ENCODE results near the gene RFX1. TPM values are rescaled to one million over a fixed set of nuclear protein-coding genes. Genes with fewer than 3 reads are reported as not detected.

The RFX1 gene
- total RNA-seq, 2 donors from 2014 or later: 13.4 to 16.4 TPM

DNA sequence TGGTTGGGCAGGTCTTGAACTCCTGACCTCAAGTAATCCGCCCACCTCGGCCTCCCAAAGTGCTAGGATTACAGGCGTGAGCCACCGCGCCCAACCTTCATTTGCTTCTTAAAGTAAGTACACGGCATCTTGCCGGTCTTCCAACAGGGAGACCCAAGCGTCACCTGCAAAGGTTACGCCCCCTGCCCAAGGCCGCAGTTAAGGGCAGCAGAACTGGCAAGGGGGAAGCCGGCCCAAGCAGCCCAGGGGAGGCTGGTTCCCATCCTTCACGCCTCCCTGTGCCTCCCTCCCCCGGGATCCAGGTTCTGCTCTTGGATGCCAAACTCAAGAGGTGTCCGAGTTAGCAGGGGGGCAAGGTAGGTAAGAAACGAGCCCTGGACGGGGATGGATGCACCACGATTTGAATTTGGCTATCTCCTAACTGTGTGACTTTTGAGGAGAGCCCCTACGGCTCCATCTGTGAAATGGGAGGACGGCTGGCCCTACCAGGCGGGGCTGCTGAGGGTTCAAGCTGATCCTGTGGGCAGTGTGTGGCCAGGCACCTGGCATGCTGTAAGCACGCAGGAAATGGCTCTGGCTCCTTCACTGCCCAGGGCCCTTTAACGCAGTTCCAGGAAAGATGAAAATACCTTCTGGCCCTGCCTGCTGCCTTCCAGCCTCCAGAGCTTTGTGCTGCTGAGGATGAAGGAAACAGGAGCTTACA lies 9.0 kb downstream of the RFX1 start:
- DNase-seq (ENCODE audit: low spot score): no peak

DNA sequence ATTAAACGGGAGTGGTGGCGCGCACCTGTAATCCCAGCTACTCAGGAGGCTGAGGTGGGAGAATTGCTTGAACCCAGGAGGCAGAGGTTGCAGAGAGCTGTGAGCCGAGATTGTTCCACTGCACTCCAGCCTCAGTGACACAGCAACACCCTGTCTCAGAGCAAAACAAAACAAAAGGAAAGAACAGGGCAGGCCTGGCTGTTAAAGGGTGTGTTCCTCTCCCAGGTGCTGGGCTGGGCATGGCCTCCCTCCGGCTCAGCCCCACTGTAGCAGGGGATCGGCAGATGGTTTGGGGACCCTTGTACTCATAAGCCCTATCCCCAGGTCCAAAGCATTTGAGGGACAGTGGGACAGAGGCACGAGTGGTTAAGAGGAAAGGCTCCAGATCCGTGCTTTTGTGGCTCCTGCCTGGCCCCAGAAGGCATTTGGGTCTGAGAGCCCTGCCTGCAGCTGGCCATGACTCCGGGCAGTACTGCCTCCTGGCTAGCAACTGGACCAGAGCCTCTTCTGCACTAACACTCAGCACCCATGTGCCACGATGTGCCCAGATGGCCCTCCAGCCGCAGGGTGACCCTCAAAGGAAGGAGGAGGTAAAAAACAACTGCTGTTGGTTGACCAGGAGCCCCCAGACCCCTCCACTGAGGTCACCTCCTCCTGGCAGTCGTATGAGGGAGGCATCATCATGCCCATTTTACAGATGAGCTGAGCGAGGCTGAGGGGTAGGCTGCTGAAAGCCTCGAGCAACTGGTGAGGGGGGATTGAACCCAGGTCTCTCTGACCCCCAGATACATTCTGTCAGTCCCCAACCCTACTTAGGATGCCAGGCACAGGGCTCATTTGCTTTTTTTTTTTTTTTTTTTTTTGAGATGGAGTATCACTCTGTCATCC lies 10.0 kb downstream of the RFX1 start:
- no peaks in the 10 kb centered on the region for H3K9me3 Mint-ChIP-seq
- ATAC-seq (no peak), DNase-seq (ENCODE audit: low spot score) (no peak)
- H3K36me3 Mint-ChIP-seq: no peaks in the 10 kb centered on the region
- H3K27me3 Mint-ChIP-seq: no peaks in the 10 kb centered on the region
- no peak overlapping the region for H3K4me3 Mint-ChIP-seq
- H3K4me1 Mint-ChIP-seq (ENCODE audit: low read depth in 2 of 2): peaks cover under 1 to 5% of the 10 kb centered on the region in 2 donors
- no peak overlapping the region for H3K27ac Mint-ChIP-seq

More for the DNA sequence above, 9.0 kb downstream of the RFX1 start:
- H3K27me3 Mint-ChIP-seq: no peaks in the 10 kb centered on the region
- H3K4me1 Mint-ChIP-seq (ENCODE audit: low read depth in 2 of 2): peaks cover 6 to 7% of the 10 kb centered on the region in 2 donors
- H3K36me3 Mint-ChIP-seq: no peaks in the 10 kb centered on the region
- no peak overlapping the region for H3K27ac Mint-ChIP-seq
- no peaks in the 10 kb centered on the region for H3K9me3 Mint-ChIP-seq
- ATAC-seq: no peak
- H3K4me3 Mint-ChIP-seq: no peak overlapping the region

DNA sequence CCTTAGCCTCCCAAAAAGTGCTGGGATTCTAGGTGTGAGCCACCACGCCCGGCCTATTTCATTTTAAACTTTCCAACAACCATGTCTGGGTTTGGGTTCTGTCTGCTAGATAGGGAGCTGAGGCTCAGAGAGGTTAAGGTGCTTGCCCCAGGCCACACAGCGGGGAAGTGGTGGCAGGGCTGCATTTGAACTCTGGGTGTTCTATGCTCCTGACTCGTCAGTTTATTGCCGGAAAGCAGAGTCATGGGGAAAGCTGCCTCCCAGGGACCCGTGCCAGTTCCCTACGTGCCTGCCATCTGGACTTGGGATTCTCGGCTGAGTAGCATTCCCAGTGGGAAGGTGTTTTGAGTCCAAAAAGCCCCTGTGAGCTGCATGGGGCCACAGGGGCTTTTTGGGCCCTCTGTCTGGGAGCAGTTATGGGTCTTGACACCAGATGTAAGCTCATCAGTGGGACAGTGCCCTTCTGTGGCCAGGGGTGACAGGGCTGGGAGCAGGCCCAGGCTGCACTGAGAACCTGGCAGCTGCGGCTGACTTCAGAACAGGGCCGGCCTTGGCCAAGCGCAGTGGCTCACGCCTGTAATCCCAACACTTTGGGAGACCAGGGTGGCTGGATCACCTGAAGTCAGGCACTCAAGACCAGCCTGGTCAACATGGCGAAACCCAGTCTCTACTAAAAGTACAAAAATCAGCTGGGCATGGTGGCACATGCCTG lies 10.9 kb downstream of the RFX1 start:
- H3K4me1 Mint-ChIP-seq (ENCODE audit: low read depth in 2 of 2): peaks cover 0 to 3% of the 10 kb centered on the region in 2 donors
- ATAC-seq: no peak
- H3K9me3 Mint-ChIP-seq: no peaks in the 10 kb centered on the region
- no peak overlapping the region for H3K4me3 Mint-ChIP-seq
- no peaks in the 10 kb centered on the region for H3K36me3 Mint-ChIP-seq
- no peak for DNase-seq (ENCODE audit: low spot score)
- no peaks in the 10 kb centered on the region for H3K27me3 Mint-ChIP-seq
- H3K27ac Mint-ChIP-seq: no peak overlapping the region

DNA sequence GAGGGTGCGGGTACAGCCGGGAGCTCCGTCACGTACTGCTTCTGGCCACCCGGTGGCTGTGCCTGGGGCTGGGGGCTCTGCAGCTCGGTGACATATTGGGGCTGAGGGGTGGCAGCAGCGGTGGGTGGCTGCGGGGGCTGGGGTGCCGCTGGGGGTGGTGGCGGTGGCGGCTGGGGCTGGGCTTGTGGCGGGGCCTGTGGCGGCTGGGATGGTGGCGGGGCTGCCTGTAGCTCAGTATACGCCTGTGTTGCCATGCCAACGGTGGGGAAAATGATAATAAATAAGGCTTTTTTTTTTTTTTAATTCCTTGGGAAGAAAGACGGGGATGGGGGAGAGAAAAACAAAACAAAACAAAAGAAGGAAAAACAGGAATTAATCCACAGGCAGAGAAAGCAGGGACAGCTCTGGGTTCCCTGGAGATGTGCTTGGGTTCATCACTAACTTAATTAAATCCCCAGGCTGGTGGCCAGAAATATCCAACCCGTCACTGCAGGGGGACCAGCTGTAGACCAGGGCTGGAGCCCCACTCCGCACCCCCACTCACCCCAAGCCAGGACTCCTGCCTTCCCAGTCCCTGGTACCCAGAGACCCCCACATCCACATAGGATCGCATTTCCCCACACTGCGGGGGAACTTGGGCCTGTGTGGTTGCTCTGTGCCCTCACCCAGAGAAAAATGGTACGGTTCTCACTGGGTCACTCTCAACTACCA lies 12.4 kb downstream of the RFX1 start:
- ATAC-seq (peak in 1 of 2 donors; percentile 29), DNase-seq (ENCODE audit: low spot score) (no peak)
- H3K4me3 Mint-ChIP-seq: no peak overlapping the region
- no peaks in the 10 kb centered on the region for H3K27me3 Mint-ChIP-seq
- H3K27ac Mint-ChIP-seq: no peak overlapping the region
- no peaks in the 10 kb centered on the region for H3K9me3 Mint-ChIP-seq
- peaks cover 0 to 17% of the 10 kb centered on the region in 2 donors for H3K4me1 Mint-ChIP-seq (ENCODE audit: low read depth in 2 of 2)
- no peaks in the 10 kb centered on the region for H3K36me3 Mint-ChIP-seq

DNA sequence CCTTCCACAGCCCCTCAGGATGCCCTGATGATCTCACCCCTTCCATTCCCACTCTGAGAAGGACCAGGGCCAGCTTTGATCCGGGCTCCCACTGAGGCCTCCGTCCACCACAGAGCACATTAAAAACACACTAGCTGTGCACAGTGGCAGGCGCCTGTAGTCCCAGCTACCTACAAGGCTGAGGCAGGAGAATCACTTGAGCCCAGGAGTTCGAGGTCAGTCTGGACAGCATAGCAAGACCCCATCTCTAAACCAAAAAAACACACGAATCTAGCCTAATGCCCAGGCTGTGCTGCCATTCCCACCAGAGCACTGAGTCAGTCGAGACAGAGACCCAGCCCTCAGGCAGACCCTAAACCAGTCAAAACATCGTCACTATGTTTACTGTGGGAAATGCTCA lies 14.1 kb downstream of the RFX1 start:
- no peaks in the 10 kb centered on the region for H3K36me3 Mint-ChIP-seq
- no peaks in the 10 kb centered on the region for H3K27me3 Mint-ChIP-seq
- H3K4me3 Mint-ChIP-seq: no peak overlapping the region
- H3K4me1 Mint-ChIP-seq (ENCODE audit: low read depth in 2 of 2): peaks cover 6 to 24% of the 10 kb centered on the region in 2 donors
- no peak for ATAC-seq
- peak overlapping the region in 1 of 2 donors; percentile 22 for H3K27ac Mint-ChIP-seq
- DNase-seq (ENCODE audit: low spot score): no peak
- no peaks in the 10 kb centered on the region for H3K9me3 Mint-ChIP-seq

DNA sequence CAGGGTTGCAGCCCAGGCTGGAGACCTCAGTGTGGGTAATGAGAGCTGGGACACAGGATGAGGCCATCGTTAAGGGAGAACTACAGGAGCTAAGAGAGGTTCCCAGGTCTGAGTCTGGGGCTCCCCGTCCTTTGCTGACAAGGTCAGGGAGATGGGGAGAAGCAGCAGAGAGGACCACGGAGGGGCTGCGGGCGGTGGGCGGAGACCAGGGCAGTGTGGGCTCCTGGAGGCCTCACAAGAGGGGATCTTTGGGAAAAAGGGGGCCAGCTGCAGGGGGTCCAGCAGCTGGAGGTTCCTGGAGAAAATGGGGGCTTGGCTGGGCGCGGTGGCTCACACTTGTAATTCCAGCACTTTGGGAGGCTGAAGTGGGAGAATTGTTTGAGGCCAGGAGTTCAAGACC lies 16.0 kb downstream of the RFX1 start:
- Mint-ChIP-seq H3K36me3 (no peaks in the 10 kb centered on the region), H3K4me3 (no peak overlapping the region), H3K27me3 (no peaks in the 10 kb centered on the region), H3K4me1 (ENCODE audit: low read depth in 2 of 2) (peaks cover 23 to 38% of the 10 kb centered on the region in 2 donors), H3K9me3 (no peaks in the 10 kb centered on the region), H3K27ac (peak overlapping the region; percentile 42 to 99)
- DNase-seq (ENCODE audit: low spot score): no peak
- no peak for ATAC-seq

DNA sequence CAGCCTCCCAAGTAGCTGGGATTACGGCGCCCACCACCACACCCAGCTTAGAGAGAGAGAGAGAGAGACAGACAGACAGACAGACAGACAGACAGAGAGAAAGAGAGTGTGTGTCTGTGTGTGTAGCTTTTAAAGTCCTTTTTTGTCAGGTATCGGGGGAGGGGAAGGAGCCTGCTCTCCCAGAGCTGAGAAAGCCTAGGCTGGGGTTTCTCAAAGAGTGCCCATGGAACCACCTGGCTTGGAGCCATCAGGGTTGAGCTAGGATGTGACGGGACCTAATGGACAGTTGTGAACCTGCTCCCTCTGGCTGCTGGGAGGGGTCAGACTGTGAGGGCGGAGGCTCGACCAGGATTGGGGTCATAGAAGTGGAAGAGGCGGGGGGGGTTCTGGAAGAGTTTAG lies 16.6 kb downstream of the RFX1 start:
- no peaks in the 10 kb centered on the region for H3K9me3 Mint-ChIP-seq
- no peak for DNase-seq (ENCODE audit: low spot score)
- H3K4me3 Mint-ChIP-seq: no peak overlapping the region
- H3K4me1 Mint-ChIP-seq (ENCODE audit: low read depth in 2 of 2): peaks cover 23 to 38% of the 10 kb centered on the region in 2 donors
- peak overlapping the region; percentile 42 to 99 for H3K27ac Mint-ChIP-seq
- no peak for ATAC-seq
- no peaks in the 10 kb centered on the region for H3K36me3 Mint-ChIP-seq
- no peaks in the 10 kb centered on the region for H3K27me3 Mint-ChIP-seq

DNA sequence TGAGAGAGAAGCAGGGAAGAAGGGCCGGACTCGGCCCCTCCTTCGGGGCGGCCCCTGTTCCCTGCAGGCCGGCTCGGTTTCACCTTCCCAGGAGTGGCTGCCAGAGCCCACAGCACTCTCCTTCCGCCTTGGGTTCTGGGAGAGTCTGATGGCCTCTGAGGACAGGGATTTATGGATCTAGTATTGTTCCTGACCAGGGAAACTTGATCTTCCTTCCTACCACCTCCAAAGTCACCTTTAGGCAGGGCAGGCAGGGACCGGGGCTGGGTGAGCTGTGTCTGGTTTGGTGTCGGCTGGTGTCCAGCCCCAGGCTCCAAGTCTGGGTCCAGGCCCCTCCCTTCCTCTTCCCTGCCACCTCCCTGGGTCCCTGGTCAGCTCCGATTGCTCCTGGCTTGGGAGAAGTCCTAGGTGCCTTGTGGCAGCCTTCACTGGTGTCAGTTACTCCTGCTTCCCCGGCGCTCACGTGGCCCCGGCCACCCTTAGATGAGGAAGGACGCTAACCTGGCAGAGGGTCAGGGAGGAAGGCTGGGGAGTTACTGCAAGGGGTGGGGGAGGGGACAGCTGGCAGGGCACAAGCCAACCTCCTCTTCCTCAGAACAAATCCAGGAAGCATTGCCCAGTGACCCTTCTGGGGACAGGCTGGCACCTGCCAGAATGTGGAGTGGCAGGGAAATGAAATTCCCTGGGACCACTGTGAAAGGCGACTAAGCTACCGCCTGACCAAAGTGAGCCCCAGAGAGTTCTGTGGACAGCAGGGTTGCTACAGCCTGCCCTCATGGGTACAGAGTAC lies 18.8 kb downstream of the RFX1 start:
- peak overlapping the region; percentile 82 for H3K4me3 Mint-ChIP-seq
- H3K9me3 Mint-ChIP-seq: no peaks in the 10 kb centered on the region
- H3K36me3 Mint-ChIP-seq: no peaks in the 10 kb centered on the region
- H3K27me3 Mint-ChIP-seq: no peaks in the 10 kb centered on the region
- H3K4me1 Mint-ChIP-seq (ENCODE audit: low read depth in 2 of 2): peaks cover 23 to 38% of the 10 kb centered on the region in 2 donors
- ATAC-seq: no peak
- DNase-seq (ENCODE audit: low spot score): no peak
- H3K27ac Mint-ChIP-seq: peak overlapping the region; percentile 99 to 100

DNA sequence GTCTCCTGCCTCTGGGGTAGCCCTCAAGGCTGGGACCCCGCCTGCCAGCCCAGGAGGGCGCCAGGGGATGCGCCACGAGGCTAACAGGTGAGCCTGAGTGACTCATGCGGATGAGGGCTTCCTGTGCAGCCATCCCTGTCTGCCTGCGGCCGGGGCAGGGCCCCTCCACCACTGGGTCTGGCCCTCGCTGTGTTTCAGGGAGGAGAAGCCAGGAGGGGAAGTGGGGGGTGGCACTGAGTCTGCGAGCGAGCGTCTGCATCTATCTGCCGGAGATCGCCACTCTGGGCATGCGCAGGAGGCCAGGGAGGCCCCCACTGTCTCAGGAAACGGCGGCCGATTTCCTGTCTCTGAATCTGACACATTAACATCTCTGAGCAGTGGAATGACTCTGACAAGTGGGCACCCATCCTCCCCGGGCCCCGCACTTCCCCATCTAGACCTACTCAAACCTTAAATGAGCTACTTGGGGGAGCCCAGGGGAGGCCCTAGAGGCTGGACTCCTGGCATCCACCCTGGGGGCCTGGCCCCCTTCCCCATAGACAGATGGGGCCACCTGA lies 19.7 kb downstream of the RFX1 start:
- Mint-ChIP-seq H3K4me1 (ENCODE audit: low read depth in 2 of 2) (peaks cover 23 to 36% of the 10 kb centered on the region in 2 donors), H3K27ac (peak overlapping the region; percentile 99 to 100), H3K27me3 (no peaks in the 10 kb centered on the region), H3K9me3 (no peaks in the 10 kb centered on the region), H3K36me3 (no peaks in the 10 kb centered on the region), H3K4me3 (peak overlapping the region; percentile 82)
- peak; percentile 94 to 96 for ATAC-seq
- DNase-seq (ENCODE audit: low spot score): peak; percentile 99

DNA sequence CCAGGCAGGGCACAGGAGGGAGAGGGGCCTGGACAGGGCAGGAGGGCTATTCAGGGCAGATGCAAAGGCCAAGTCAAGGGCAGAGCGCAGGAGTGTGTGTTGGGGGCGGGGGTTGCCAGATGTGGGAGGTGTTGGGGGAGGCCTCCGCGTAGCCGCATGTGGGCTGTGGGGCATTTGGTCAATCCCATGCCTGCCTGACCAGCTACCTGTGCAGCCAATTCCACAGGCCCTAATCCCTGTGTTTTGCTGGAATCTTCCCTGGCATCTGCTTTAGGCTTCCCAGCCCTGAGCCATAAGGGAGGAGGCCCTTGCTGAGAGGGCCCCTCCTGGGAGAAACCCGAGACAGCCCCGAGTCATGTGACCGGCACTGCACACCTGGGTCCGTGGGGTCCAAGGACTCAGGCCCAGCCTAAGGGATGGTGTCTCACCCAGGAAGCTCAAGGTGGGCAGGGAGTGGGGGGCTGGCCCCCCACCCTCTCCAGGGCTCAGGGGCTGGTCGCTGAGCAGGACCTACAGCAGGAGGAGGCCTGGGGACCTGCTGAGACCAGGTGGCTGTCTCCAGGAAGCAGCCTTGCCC lies 20.3 kb downstream of the RFX1 start:
- Mint-ChIP-seq H3K27me3 (no peaks in the 10 kb centered on the region), H3K4me1 (ENCODE audit: low read depth in 2 of 2) (peaks cover 23 to 36% of the 10 kb centered on the region in 2 donors), H3K4me3 (peak overlapping the region; percentile 82), H3K9me3 (no peaks in the 10 kb centered on the region), H3K27ac (peak overlapping the region; percentile 99 to 100), H3K36me3 (no peaks in the 10 kb centered on the region)
- DNase-seq (ENCODE audit: low spot score) (no peak), ATAC-seq (no peak)

DNA sequence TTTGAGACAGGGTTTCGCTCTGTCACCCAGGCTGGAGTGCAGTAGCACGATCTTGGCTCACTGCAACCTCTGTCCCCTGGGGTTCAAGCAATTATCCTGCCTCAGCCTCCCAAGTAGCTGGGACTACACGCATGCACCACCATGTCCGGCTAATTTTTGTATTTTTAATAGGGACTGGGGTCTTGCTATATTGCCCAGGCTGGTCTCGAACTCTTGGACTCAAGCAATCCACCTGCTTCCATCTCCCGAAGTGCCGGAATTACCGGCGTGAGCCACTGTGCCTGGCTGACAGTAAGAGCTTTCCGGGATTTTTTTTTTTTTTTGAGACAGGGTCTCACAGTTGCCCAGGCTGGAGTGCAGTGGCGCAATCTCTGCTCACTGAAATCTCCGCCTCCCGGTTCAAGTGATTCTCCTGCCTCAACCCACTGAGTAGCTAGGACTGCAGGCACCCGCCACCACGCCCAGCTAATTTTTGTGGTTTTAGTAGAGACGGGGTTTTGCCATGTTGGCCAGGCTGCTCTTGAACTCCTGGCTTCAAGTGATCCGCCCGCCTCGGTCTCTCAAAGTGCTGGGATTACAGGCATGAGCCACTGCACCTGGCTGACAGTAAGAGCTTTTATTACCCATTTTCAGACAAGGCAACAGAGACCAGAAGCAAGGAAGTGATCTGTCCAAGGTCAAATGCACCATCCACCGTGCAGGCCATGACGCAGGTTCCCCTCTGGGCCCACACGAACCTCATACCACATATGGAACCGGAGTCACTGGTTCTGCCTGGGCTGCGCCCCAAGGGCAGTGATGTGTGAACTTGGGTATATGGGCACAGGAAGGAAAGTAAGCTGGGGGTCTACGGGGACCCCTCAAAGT lies 21.0 kb downstream of the RFX1 start:
- Mint-ChIP-seq H3K9me3 (no peaks in the 10 kb centered on the region), H3K27me3 (no peaks in the 10 kb centered on the region), H3K4me3 (peak overlapping the region; percentile 63), H3K4me1 (ENCODE audit: low read depth in 2 of 2) (peaks cover 23 to 35% of the 10 kb centered on the region in 2 donors), H3K27ac (peak overlapping the region; percentile 99 to 100), H3K36me3 (no peaks in the 10 kb centered on the region)
- no peak for DNase-seq (ENCODE audit: low spot score)
- no peak for ATAC-seq
